GM18870 (cell line): Measurements from ENCODE around the gene KIAA0040.

Experiments used
- ATAC-seq: cut with Tn5 transposase; IDR thresholded peaks from one replicate; pipeline ENCODE4 v1.9.1; 2021; ENCODE audit warnings: moderate library complexity; ENCODE audit not compliant: unreplicated experiment

Gene KIAA0040

GRCh38 chr1:175172503-175172902, 20.1 kb downstream of the KIAA0040 start:
- no peak for ATAC-seq

- no peak for ATAC-seq
These were observed 21.3 kb downstream of the KIAA0040 start for GRCh38 chr1:175171036-175171913.

GRCh38 chr1:175169286-175170018, 23.1 kb downstream of the KIAA0040 start:
- no peak for ATAC-seq

GRCh38 chr1:175168782-175169181, 23.8 kb downstream of the KIAA0040 start:
- no peak for ATAC-seq

- ATAC-seq, result no peak
These were observed 24.7 kb downstream of the KIAA0040 start for GRCh38 chr1:175167861-175168260.

- ATAC-seq, result no peak
These were observed 25.8 kb downstream of the KIAA0040 start for GRCh38 chr1:175166746-175167145.

- no peak for ATAC-seq
These were observed 27.8 kb downstream of the KIAA0040 start for GRCh38 chr1:175164751-175165150.

- ATAC-seq, result no peak
These were observed 28.9 kb downstream of the KIAA0040 start for GRCh38 chr1:175163702-175164101.

GRCh38 chr1:175162955-175163354, 29.6 kb downstream of the KIAA0040 start:
- no peak for ATAC-seq

GRCh38 chr1:175158170-175158591, 34.4 kb downstream of the KIAA0040 start:
- no peak for ATAC-seq

- ATAC-seq, result no peak
These were observed 35.4 kb downstream of the KIAA0040 start for GRCh38 chr1:175157200-175157599.

- no peak for ATAC-seq
These were observed 36.6 kb downstream of the KIAA0040 start for GRCh38 chr1:175155936-175156335.

- ATAC-seq, result no peak
These were observed 37.1 kb downstream of the KIAA0040 start for GRCh38 chr1:175155473-175155856.

- no peak for ATAC-seq
These were observed 37.7 kb downstream of the KIAA0040 start for GRCh38 chr1:175154629-175155472.

- peak; percentile 51 for ATAC-seq
These were observed 40.4 kb downstream of the KIAA0040 start for GRCh38 chr1:175152006-175152652.

GRCh38 chr1:175150596-175151319, 41.8 kb downstream of the KIAA0040 start:
- ATAC-seq, result no peak

- no peak for ATAC-seq
These were observed 44.5 kb downstream of the KIAA0040 start for GRCh38 chr1:175148068-175148467.

GRCh38 chr1:175147569-175147968, 45.0 kb downstream of the KIAA0040 start:
- no peak for ATAC-seq

GRCh38 chr1:175146529-175147213, 45.9 kb downstream of the KIAA0040 start:
- ATAC-seq, result peak; percentile 37
